Nephron (organoid): Measurements from ENCODE around the gene TBC1D5.

Source experiments
- H3K27ac Mint-ChIP-seq, 3 experiments: 2 replicates each; pipeline ENCODE4 v1.8.0; 2020; ENCODE audit warnings: mixed read lengths in 3 of 3, mild to moderate bottlenecking in 2 of 3, moderate library complexity in 1 of 3
- H3K27me3 Mint-ChIP-seq: 2 replicates; pipeline ENCODE4 v1.8.0; 2021; ENCODE audit warnings: low read depth, mild to moderate bottlenecking, moderate library complexity, mixed read lengths
- H3K36me3 Mint-ChIP-seq: 2 replicates; pipeline ENCODE4 v1.8.0; 2020; ENCODE audit warnings: low read depth, mixed read lengths
- H3K4me1 Mint-ChIP-seq: 2 replicates; pipeline ENCODE4 v1.8.0; 2020; ENCODE audit warnings: mixed read lengths
- H3K4me3 Mint-ChIP-seq, 3 experiments: 2 replicates each; pipeline ENCODE4 v1.8.0; 2020; ENCODE audit warnings: mild to moderate bottlenecking in 3 of 3, mixed read lengths in 3 of 3, moderate library complexity in 2 of 3
- H3K9me3 Mint-ChIP-seq: 2 replicates; pipeline ENCODE4 v1.8.0; 2020; ENCODE audit warnings: mixed read lengths
- TF ChIP-seq, protein P1 (sequence below), 3 experiments: fragments of 200-600 bp; sonication (generic); IDR thresholded peaks; one replicate each; pipeline ENCODE4 v1.5.0; 2021; ENCODE audit warnings: antibody characterized with exemption in 3 of 3; ENCODE audit not compliant: unreplicated experiment in 3 of 3

The TBC1D5 gene

GRCh38 chr3:17235310-17235709, 507.1 kb downstream of the TBC1D5 start:
- no peaks in the 10 kb centered on the region for H3K36me3 Mint-ChIP-seq
- H3K27me3 Mint-ChIP-seq: no peaks in the 10 kb centered on the region
- no peak overlapping the region for H3K4me3 Mint-ChIP-seq
- no peaks in the 10 kb centered on the region for H3K9me3 Mint-ChIP-seq
- H3K4me1 Mint-ChIP-seq: no peaks in the 10 kb centered on the region
- TF ChIP-seq, protein P1, sequence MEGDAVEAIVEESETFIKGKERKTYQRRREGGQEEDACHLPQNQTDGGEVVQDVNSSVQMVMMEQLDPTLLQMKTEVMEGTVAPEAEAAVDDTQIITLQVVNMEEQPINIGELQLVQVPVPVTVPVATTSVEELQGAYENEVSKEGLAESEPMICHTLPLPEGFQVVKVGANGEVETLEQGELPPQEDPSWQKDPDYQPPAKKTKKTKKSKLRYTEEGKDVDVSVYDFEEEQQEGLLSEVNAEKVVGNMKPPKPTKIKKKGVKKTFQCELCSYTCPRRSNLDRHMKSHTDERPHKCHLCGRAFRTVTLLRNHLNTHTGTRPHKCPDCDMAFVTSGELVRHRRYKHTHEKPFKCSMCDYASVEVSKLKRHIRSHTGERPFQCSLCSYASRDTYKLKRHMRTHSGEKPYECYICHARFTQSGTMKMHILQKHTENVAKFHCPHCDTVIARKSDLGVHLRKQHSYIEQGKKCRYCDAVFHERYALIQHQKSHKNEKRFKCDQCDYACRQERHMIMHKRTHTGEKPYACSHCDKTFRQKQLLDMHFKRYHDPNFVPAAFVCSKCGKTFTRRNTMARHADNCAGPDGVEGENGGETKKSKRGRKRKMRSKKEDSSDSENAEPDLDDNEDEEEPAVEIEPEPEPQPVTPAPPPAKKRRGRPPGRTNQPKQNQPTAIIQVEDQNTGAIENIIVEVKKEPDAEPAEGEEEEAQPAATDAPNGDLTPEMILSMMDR (IDR thresholded peaks at IDR 0.05; ENCODE audit: unreplicated experiment in 3 of 3): no peak
- H3K27ac Mint-ChIP-seq: no peak overlapping the region

GRCh38 chr3:17234382-17234781, 508.0 kb downstream of the TBC1D5 start:
- Mint-ChIP-seq H3K27ac (no peak overlapping the region), H3K27me3 (no peaks in the 10 kb centered on the region), H3K4me1 (no peaks in the 10 kb centered on the region)

DNA sequence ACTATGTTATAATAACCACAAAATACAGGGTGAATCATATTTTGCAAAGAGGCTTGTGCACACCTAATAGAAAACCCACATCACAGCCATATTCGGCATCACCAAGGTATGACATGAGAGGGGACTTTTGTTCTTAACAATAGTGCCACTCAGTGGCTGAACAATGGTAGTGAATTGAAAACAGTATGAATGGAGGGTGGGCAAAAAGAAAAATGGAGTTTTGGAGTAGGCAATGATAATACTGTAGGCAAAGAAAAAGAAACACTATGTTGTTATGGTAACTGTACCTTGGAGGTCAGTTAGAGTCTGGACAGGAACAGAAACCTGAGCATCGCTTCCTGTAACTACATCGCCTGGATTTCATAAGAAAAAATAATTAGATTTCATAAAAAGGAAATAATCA, 509.0 kb downstream of the TBC1D5 start:
- TF ChIP-seq, protein P1 (IDR thresholded peaks at IDR 0.05; ENCODE audit: unreplicated experiment in 3 of 3): peak; percentile 68 to 78 (median 72)
- H3K36me3 Mint-ChIP-seq: no peaks in the 10 kb centered on the region
- H3K9me3 Mint-ChIP-seq: no peaks in the 10 kb centered on the region
- no peaks in the 10 kb centered on the region for H3K4me1 Mint-ChIP-seq
- peak overlapping the region in 1 of 3 experiments; percentile 17 for H3K27ac Mint-ChIP-seq
- no peak overlapping the region for H3K4me3 Mint-ChIP-seq
- no peaks in the 10 kb centered on the region for H3K27me3 Mint-ChIP-seq

More at GRCh38 chr3:17234382-17234781, 508.0 kb downstream of the TBC1D5 start:
- H3K4me3 Mint-ChIP-seq: no peak overlapping the region
- no peaks in the 10 kb centered on the region for H3K36me3 Mint-ChIP-seq
- no peaks in the 10 kb centered on the region for H3K9me3 Mint-ChIP-seq
- TF ChIP-seq, protein P1 (IDR thresholded peaks at IDR 0.05; ENCODE audit: unreplicated experiment in 3 of 3): no peak

DNA sequence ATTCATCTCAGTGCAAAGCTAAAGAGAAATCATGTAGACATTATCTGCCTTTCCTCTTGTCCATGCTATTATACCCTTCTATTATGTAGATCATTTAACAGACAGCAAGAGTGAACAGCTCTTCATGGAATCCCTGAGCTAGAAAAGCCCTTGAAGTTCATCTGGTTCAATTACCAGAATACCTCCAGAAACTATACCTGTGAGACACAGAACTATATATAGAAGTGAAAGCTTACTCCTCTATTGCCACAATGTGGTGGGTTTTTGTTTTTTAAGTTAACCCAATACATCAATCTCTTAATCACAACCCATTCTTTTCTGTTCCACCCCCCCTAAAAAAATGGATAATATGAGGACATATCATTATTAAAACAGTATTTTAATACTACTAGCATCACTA, 510.0 kb downstream of the TBC1D5 start:
- no peaks in the 10 kb centered on the region for H3K27me3 Mint-ChIP-seq
- no peaks in the 10 kb centered on the region for H3K4me1 Mint-ChIP-seq
- no peaks in the 10 kb centered on the region for H3K9me3 Mint-ChIP-seq
- TF ChIP-seq, protein P1 (IDR thresholded peaks at IDR 0.05; ENCODE audit: unreplicated experiment in 3 of 3): no peak
- no peak overlapping the region for H3K27ac Mint-ChIP-seq
- no peak overlapping the region for H3K4me3 Mint-ChIP-seq
- no peaks in the 10 kb centered on the region for H3K36me3 Mint-ChIP-seq

DNA sequence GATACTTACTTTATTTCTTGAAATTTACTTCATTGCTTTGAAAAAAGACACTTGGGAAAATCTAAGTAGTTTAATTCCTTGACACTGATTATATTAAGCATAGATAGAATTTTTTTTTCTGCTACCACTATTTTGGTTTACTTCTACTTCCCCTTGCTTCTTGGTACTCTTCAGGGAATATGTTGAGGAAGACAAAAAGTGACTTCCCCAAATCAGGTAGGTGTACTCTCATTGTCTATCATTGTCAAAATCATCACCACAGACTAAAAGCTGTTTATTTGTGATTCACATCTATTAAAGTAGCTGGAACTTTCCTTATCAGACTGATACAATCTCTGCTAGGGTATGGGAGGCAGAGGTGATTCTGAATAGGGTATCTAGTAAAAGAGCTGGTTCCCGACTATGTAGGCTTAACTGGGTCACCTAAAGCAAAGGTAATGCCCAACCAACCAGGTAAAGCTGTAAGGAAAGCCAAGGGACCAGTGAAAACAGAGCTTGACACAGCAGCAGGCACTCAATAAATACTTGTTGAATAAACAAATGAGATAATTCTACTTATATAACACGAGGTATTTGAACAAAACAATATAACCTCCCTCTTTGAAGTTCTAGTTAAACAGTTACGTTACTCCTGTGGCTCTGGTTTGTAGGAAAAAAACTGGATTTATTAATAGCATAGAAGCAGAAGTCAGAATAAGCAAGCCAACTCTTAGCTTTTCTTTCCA, 510.7 kb downstream of the TBC1D5 start:
- Mint-ChIP-seq H3K4me3 (no peak overlapping the region), H3K9me3 (no peaks in the 10 kb centered on the region), H3K36me3 (no peaks in the 10 kb centered on the region), H3K4me1 (no peaks in the 10 kb centered on the region), H3K27ac (no peak overlapping the region), H3K27me3 (no peaks in the 10 kb centered on the region)
- TF ChIP-seq, protein P1 (IDR thresholded peaks at IDR 0.05; ENCODE audit: unreplicated experiment in 3 of 3): no peak

DNA sequence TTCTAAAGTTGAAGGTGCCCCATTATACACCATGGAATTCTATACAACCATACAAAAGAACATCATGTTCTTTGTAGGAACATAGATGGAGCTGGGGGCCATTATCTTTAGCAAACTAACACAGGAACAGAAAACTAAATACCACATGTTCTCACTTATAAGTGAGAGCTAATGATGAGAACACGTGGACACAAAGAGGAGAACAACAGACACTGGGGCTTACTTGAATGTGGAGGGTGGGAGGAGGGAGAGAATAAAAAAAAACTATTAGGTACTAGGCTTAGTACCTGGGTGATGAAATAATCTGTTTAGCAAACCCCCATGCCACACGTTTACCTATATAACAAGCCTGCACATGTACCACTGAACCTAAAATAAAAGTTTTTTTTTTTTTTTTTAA, 515.0 kb downstream of the TBC1D5 start:
- Mint-ChIP-seq H3K4me3 (no peak overlapping the region), H3K4me1 (no peaks in the 10 kb centered on the region), H3K9me3 (no peaks in the 10 kb centered on the region), H3K27ac (no peak overlapping the region), H3K36me3 (no peaks in the 10 kb centered on the region), H3K27me3 (no peaks in the 10 kb centered on the region)
- TF ChIP-seq, protein P1 (IDR thresholded peaks at IDR 0.05; ENCODE audit: unreplicated experiment in 3 of 3): no peak
